ENCODE results near the gene TRPC6. TPM values are rescaled to one million over a fixed set of nuclear protein-coding genes. Genes with fewer than 3 reads are reported as not detected.

TRPC6 gene
- total and polyA plus RNA-seq, 4 donors, result 0.03 to 1.5 (median 0.17) TPM; not detected in 1

DNA sequence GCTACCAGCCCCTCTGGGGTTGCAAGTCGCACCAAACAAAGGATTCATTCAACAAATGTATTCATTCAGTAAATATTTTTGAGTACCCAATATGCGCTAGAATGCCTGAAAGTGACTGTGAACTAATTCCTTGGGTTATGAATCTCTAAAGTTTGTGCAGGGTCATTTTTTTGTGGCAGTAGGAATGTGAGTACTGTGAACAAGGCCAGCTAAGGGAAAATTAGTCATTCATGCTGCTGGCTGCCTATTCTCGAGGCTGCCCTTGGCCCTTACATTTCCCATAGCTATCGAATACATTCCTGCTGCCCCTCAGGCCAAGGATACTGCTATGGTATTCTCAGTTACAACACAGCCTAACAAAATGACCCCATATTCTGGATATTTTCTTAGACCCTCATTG, 141.6 kb downstream of the TRPC6 start:
- no peak overlapping the region for H3K27ac ChIP-seq (ENCODE audit: low read depth in 1 of 2, low read length in 2 of 2)

DNA sequence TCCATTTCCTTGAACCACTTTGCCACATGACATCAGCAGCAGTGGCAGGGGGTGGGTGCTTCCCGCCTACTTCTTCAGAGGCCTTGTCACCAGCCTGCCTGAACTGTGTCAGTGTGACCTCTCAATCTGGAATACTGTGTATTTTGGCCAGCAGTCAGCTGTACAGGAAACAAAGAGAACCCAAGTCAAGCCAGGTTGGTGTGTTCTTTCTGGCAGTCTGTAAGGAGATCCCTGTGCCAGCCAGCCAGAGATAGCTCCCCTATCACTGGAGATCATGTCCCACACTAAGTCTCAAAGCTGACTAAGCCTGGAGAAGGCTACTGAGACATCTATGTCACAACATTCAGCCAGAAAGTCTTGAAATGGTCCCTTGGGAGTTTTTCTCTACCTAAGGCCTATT, 142.1 kb downstream of the TRPC6 start:
- WGBS, result 43% methylated on average over 1 of the region's 1 CpG
- Histone ChIP-seq H3K27me3 (ENCODE audit: control insufficient read depth in 4 of 4, insufficient read depth in 4 of 4, low read length in 3 of 4) (no peaks in the 10 kb centered on the region), H3K4me3 (ENCODE audit: low read depth in 1 of 3, low read length in 3 of 3) (no peak overlapping the region), H3K9me3 (ENCODE audit: control insufficient read depth in 4 of 4, low read length in 3 of 4) (no peaks in the 10 kb centered on the region), H3K4me1 (ENCODE audit: control insufficient read depth in 4 of 4, insufficient read depth in 4 of 4, low read length in 3 of 4) (peaks cover 0 to 15% (median 3%) of the 10 kb centered on the region in 4 donors), H3K36me3 (ENCODE audit: control insufficient read depth in 4 of 4, insufficient read depth in 3 of 4, low read depth in 1 of 4, low read length in 3 of 4) (no peaks in the 10 kb centered on the region), H3K9ac (ENCODE audit: low read depth in 1 of 2, low read length in 2 of 2) (no peak overlapping the region), H3K27ac (ENCODE audit: low read depth in 1 of 2, low read length in 2 of 2) (peak overlapping the region in 1 of 2 donors; percentile 20)
- TF ChIP-seq RXRA (IDR thresholded peaks at IDR 0.05) (peak in 1 of 2 donors; percentile 17), YY1 (IDR thresholded peaks at IDR 0.05) (no peak)
- no peak for DNase-seq (ENCODE audit: low spot score)

More for the DNA sequence above, 141.6 kb downstream of the TRPC6 start:
- no peaks in the 10 kb centered on the region for H3K9me3 ChIP-seq (ENCODE audit: control insufficient read depth in 4 of 4, low read length in 3 of 4)
- TF ChIP-seq HNF4A (conservative IDR thresholded peaks at IDR 0.05), result no peak
- no peak for TF ChIP-seq EGR1 (IDR thresholded peaks at IDR 0.05; ENCODE audit: low read depth in 2 of 2)
- TF ChIP-seq, protein P1, sequence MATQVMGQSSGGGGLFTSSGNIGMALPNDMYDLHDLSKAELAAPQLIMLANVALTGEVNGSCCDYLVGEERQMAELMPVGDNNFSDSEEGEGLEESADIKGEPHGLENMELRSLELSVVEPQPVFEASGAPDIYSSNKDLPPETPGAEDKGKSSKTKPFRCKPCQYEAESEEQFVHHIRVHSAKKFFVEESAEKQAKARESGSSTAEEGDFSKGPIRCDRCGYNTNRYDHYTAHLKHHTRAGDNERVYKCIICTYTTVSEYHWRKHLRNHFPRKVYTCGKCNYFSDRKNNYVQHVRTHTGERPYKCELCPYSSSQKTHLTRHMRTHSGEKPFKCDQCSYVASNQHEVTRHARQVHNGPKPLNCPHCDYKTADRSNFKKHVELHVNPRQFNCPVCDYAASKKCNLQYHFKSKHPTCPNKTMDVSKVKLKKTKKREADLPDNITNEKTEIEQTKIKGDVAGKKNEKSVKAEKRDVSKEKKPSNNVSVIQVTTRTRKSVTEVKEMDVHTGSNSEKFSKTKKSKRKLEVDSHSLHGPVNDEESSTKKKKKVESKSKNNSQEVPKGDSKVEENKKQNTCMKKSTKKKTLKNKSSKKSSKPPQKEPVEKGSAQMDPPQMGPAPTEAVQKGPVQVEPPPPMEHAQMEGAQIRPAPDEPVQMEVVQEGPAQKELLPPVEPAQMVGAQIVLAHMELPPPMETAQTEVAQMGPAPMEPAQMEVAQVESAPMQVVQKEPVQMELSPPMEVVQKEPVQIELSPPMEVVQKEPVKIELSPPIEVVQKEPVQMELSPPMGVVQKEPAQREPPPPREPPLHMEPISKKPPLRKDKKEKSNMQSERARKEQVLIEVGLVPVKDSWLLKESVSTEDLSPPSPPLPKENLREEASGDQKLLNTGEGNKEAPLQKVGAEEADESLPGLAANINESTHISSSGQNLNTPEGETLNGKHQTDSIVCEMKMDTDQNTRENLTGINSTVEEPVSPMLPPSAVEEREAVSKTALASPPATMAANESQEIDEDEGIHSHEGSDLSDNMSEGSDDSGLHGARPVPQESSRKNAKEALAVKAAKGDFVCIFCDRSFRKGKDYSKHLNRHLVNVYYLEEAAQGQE (IDR thresholded peaks at IDR 0.05), result no peak
- no peak for TF ChIP-seq JUND (IDR thresholded peaks at IDR 0.05)
- TF ChIP-seq, protein P2, sequence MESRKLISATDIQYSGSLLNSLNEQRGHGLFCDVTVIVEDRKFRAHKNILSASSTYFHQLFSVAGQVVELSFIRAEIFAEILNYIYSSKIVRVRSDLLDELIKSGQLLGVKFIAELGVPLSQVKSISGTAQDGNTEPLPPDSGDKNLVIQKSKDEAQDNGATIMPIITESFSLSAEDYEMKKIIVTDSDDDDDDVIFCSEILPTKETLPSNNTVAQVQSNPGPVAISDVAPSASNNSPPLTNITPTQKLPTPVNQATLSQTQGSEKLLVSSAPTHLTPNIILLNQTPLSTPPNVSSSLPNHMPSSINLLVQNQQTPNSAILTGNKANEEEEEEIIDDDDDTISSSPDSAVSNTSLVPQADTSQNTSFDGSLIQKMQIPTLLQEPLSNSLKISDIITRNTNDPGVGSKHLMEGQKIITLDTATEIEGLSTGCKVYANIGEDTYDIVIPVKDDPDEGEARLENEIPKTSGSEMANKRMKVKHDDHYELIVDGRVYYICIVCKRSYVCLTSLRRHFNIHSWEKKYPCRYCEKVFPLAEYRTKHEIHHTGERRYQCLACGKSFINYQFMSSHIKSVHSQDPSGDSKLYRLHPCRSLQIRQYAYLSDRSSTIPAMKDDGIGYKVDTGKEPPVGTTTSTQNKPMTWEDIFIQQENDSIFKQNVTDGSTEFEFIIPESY (IDR thresholded peaks at IDR 0.05), result no peak
- TF ChIP-seq HNF4G (IDR thresholded peaks at IDR 0.05), result no peak
- TF ChIP-seq, protein P3, sequence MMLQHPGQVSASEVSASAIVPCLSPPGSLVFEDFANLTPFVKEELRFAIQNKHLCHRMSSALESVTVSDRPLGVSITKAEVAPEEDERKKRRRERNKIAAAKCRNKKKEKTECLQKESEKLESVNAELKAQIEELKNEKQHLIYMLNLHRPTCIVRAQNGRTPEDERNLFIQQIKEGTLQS (IDR thresholded peaks at IDR 0.05), result no peak
- TF ChIP-seq, protein P4, sequence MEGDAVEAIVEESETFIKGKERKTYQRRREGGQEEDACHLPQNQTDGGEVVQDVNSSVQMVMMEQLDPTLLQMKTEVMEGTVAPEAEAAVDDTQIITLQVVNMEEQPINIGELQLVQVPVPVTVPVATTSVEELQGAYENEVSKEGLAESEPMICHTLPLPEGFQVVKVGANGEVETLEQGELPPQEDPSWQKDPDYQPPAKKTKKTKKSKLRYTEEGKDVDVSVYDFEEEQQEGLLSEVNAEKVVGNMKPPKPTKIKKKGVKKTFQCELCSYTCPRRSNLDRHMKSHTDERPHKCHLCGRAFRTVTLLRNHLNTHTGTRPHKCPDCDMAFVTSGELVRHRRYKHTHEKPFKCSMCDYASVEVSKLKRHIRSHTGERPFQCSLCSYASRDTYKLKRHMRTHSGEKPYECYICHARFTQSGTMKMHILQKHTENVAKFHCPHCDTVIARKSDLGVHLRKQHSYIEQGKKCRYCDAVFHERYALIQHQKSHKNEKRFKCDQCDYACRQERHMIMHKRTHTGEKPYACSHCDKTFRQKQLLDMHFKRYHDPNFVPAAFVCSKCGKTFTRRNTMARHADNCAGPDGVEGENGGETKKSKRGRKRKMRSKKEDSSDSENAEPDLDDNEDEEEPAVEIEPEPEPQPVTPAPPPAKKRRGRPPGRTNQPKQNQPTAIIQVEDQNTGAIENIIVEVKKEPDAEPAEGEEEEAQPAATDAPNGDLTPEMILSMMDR (IDR thresholded peaks at IDR 0.05; ENCODE audit: low read depth, low read length, missing input control), result no peak
- TF ChIP-seq RAD21 (IDR thresholded peaks at IDR 0.05), result no peak
- no peak for TF ChIP-seq FOXA2 (IDR thresholded peaks at IDR 0.05)
- no peak for TF ChIP-seq TAF1 (conservative IDR thresholded peaks at IDR 0.05)
- TF ChIP-seq FOXA1 (IDR thresholded peaks at IDR 0.05), result no peak
- TF ChIP-seq SP1 (IDR thresholded peaks at IDR 0.05), result no peak
- no peaks in the 10 kb centered on the region for H3K36me3 ChIP-seq (ENCODE audit: control insufficient read depth in 4 of 4, insufficient read depth in 3 of 4, low read depth in 1 of 4, low read length in 3 of 4)
- no peak overlapping the region for H3K9ac ChIP-seq (ENCODE audit: low read depth in 1 of 2, low read length in 2 of 2)
- DNase-seq (ENCODE audit: low spot score), result no peak
- no peak overlapping the region for H3K4me3 ChIP-seq (ENCODE audit: low read depth in 1 of 3, low read length in 3 of 3)
- peaks cover 0 to 15% (median 3%) of the 10 kb centered on the region in 4 donors for H3K4me1 ChIP-seq (ENCODE audit: control insufficient read depth in 4 of 4, insufficient read depth in 4 of 4, low read length in 3 of 4)
- WGBS, result 89% methylated on average over 4 of the region's 4 CpGs
- H3K27me3 ChIP-seq (ENCODE audit: control insufficient read depth in 4 of 4, insufficient read depth in 4 of 4, low read length in 3 of 4), result no peaks in the 10 kb centered on the region
